Measurements from ENCODE around the gene TBXAS1.

The TBXAS1 gene

GRCh38 chr7:140023728-140024127 lies 194.7 kb downstream of the TBXAS1 start:
- DNase-seq (ENCODE audit: low spot score) = no peak

GRCh38 chr7:140024585-140024984 lies 195.5 kb downstream of the TBXAS1 start:
- DNase-seq (ENCODE audit: low spot score) = no peak

GRCh38 chr7:140025241-140025640 lies 196.2 kb downstream of the TBXAS1 start:
- DNase-seq (ENCODE audit: low spot score) = no peak

- no peak for DNase-seq (ENCODE audit: low spot score)
Measured at GRCh38 chr7:140025814-140026433, 196.9 kb downstream of the TBXAS1 start.

- DNase-seq (ENCODE audit: low spot score) = no peak
Measured at GRCh38 chr7:140026935-140027334, 197.9 kb downstream of the TBXAS1 start.

- DNase-seq (ENCODE audit: low spot score) = no peak
Measured at GRCh38 chr7:140027858-140028257, 198.8 kb downstream of the TBXAS1 start.

- DNase-seq (ENCODE audit: low spot score) = no peak
Measured at GRCh38 chr7:140028311-140028710, 199.2 kb downstream of the TBXAS1 start.

- no peak for DNase-seq (ENCODE audit: low spot score)
Measured at GRCh38 chr7:140029072-140029471, 200.0 kb downstream of the TBXAS1 start.

GRCh38 chr7:140031364-140031763 lies 202.3 kb downstream of the TBXAS1 start:
- no peak for DNase-seq (ENCODE audit: low spot score)

- DNase-seq (ENCODE audit: low spot score) = no peak
Measured at GRCh38 chr7:140033036-140033435, 204.0 kb downstream of the TBXAS1 start.

- no peak for DNase-seq (ENCODE audit: low spot score)
Measured at GRCh38 chr7:140033779-140034363, 204.8 kb downstream of the TBXAS1 start.

GRCh38 chr7:140034421-140034820 lies 205.4 kb downstream of the TBXAS1 start:
- no peak for DNase-seq (ENCODE audit: low spot score)

- DNase-seq (ENCODE audit: low spot score) = no peak
Measured at GRCh38 chr7:140035400-140036223, 206.5 kb downstream of the TBXAS1 start.

GRCh38 chr7:140036224-140036962 lies 207.3 kb downstream of the TBXAS1 start:
- no peak for DNase-seq (ENCODE audit: low spot score)

- DNase-seq (ENCODE audit: low spot score) = no peak
Measured at GRCh38 chr7:140039066-140039465, 210.0 kb downstream of the TBXAS1 start.

GRCh38 chr7:140039896-140040295 lies 210.8 kb downstream of the TBXAS1 start:
- no peak for DNase-seq (ENCODE audit: low spot score)

GRCh38 chr7:140041659-140042385 lies 212.8 kb downstream of the TBXAS1 start:
- no peak for DNase-seq (ENCODE audit: low spot score)

GRCh38 chr7:140042386-140042670 lies 213.3 kb downstream of the TBXAS1 start:
- DNase-seq (ENCODE audit: low spot score) = no peak

- DNase-seq (ENCODE audit: low spot score) = no peak
Measured at GRCh38 chr7:140044251-140044650, 215.2 kb downstream of the TBXAS1 start.

- no peak for DNase-seq (ENCODE audit: low spot score)
Measured at GRCh38 chr7:140045697-140046096, 216.6 kb downstream of the TBXAS1 start.

- no peak for DNase-seq (ENCODE audit: low spot score)
Measured at GRCh38 chr7:140047197-140047596, 218.1 kb downstream of the TBXAS1 start.

GRCh38 chr7:140048138-140048537 lies 219.1 kb downstream of the TBXAS1 start:
- DNase-seq (ENCODE audit: low spot score) = no peak
